Measurements from ENCODE around the gene ZC3H13.

ZC3H13 gene

DNA sequence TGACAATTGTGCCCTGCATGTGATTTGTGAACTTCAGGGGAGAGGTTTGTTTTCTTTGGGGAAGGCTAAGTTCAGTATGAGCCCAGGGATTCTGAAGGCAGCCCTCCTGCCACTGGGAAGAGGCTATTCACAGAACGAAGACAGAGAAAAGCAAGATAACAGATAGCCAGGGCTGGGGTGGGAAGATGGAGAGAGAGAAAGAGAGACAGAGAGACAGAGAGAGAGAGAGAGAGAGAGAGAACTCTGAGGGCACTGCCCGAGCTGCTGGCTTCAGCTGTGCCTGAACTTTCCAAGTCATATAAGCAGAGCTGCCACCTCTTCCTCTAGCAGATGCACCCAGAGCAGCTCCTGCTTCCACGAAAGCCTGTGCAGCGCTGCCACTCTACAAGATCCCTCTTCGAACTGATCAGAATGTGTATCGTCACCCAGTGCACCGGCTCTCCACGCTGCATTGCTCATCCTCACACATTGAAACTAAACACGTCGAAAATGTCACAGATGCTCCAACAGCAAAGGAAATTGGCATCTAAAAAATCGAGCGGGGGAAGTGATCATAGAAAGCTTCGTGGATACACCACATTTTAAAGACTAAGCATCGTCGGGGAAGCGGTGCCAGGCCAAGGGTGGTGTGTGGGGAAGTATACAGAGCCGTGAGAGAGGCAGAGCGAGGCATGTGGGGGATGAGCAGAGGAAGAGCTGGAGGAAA lies 119.2 kb downstream of the ZC3H13 start:
- no peak for DNase-seq

- no peak for DNase-seq
Observed at GRCh38 chr13:45932676-45933075, 119.9 kb downstream of the ZC3H13 start.

DNA sequence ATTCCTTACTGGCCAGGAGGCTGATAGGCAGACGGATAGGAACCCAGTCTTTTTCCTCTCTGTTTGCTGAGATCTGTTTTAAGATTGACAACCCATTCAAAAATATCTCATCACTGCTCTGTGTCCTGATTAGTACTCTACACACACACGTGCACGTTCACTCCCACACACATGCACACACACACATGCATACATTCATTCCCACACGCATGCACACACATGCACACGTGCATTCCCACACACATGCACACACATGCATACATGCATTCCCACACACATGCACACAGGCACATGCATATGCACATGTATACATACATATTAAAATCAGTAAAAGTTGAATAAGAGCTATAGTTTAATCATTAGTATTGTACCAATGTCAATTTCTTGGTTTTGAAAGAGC lies 120.4 kb downstream of the ZC3H13 start:
- DNase-seq = no peak

DNA sequence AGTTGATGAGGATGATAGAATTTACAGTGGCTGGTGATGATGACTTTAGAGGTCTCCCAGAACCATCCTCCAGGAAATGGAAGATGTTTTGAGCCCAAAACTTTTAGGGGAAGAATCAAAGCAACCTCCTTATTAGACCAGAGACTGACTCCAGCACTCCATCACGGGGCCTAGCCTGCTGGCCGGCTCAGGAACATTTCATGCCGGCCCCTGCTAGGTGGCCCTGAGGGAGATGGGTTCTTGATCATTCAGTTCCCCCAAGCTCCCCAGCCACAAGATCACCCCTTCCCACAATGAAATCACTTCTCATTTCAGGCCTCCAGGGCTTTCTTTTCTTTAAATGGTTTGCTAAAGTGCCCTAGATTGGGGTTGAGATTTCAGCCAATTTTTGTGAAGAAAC lies 121.3 kb downstream of the ZC3H13 start:
- DNase-seq = no peak

DNA sequence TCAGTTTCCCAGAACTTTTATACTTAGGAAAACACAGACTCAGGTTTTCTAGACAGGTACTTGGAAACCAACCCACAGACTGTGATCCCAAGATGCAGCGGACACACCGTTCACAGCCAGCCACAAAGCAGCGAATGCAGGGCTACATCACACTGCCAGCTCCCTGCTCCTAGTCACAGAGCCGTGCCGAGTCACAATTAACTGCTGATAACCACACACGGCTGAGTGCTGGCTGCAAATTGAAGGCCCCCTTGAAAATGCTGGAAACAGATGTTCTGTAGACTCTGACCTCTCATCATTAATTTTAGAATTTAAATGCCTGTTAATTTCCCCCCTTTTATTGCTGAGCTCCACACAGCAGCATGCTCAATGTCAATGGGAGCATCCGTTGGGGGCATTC lies 122.4 kb downstream of the ZC3H13 start:
- no peak for DNase-seq

- DNase-seq = no peak
Observed at GRCh38 chr13:45928843-45929242, 123.7 kb downstream of the ZC3H13 start.

DNA sequence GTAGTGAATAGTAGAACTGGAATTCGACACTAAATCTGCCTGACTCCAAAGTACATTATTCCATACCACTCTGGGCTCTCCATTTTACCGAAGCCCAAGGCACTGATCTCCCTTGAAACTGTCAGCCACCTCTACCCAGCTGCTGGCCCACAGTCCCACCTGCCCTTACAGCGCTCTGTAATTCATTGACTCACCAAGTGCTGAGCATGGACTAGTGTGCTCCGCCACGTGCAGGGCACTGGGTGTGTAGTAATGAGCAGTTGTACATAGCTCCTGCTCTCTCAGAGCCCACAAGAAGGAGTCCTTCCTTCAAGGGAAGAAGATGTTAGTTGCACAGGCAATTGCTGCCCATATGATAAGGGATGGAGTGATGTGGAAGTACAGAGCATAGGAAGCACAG lies 124.4 kb downstream of the ZC3H13 start:
- no peak for DNase-seq

GRCh38 chr13:45926741-45927140 lies 125.8 kb downstream of the ZC3H13 start:
- no peak for DNase-seq

GRCh38 chr13:45925151-45925550 lies 127.4 kb downstream of the ZC3H13 start:
- DNase-seq = no peak

DNA sequence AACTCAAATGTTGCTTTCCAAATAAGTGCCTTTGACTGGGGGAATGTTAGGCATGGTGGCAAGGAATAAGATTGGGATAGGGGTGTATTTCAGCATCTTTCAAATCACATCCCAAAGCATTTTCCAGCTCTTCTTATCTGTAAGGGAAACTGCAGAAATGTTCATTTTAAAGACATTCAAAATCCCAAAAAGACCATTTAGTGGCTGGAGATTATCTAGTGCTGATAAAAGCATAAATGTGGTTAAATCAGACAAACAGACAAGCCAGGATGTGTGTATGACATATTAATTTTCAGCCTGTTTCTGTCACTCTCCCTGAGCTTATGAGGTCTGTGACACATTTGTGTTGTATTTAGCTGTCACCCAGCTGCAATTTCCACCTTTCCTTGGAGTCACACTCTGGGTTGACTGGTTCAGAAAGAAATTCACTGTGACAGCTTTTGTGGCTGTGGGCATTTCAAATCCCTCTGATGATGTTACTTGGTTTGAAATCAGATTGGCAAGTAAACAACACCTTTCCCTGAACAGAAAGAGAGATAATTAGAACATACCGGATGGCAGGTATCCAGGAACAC lies 131.3 kb downstream of the ZC3H13 start:
- DNase-seq = no peak

GRCh38 chr13:45918597-45918996 lies 133.9 kb downstream of the ZC3H13 start:
- DNase-seq = no peak

DNA sequence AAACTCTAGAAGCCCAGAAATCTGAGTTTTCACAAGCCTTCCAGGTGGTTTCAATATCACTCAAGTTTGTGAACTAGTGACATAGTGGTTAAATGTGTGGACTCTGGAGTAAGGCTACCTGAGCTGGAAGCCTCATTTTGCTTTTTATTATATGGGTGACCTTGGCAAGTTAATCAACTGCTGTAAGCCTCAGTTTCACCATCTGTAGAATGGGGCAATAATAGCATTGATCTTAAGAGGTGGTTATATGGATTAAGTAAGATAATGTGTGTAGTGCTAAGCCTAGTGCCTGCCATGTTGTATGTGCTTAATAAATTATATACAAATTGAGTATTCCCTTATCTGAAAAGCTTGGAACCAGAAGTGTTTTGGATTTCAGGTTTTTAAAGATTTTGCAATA lies 135.5 kb downstream of the ZC3H13 start:
- DNase-seq = no peak

GRCh38 chr13:45915686-45916439 lies 136.7 kb downstream of the ZC3H13 start:
- no peak for DNase-seq

- no peak for DNase-seq
Observed at GRCh38 chr13:45909673-45910072, 142.9 kb downstream of the ZC3H13 start.

DNA sequence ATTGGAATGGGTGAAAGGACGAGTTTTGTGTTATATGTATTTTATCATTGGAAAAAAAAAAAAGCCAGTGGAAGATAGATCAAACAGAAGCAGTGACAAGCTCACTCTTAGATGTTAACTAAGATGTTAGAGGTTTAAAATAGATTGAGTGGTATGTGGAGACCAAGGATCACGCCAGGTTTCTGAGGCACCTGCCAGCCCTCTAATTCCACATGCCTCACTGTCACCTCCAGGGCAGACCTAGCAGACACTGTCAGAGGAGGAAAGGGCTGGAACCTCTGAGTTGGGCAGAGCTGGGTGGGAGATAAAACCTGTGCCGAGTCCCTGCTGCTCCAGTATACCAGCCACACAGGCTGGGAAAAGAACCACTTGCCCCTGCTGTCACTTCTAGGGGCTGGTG lies 143.5 kb downstream of the ZC3H13 start:
- no peak for DNase-seq

DNA sequence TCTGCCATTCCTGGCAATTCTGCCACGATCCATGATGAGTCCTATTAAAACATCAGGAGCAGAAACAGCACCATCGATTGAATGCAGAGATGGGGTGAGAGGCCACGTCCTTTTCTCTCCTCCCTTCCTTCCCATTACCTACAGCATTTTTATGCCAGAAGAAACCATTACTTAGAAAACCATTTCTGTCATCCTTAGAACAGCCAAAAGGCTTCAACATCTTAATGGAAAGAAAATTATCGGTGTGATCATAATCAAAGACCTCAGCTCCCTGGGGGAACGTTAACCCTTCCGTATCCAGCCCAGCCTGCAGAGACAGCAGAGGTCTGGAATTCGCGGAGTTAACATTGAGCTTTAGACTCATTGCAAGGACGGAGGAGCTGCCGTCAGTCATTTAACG lies 145.0 kb downstream of the ZC3H13 start:
- DNase-seq = no peak
